ENCODE data around the gene NAXD.
A peak's percentile ranks its signal among the peaks of the same experiment; 100 is the strongest.
"Not testable (repeated sequence)": the region's sequence is repeated elsewhere in the genome, so short reads cannot be mapped to it uniquely, and the experiment has no call there.

The NAXD gene

GRCh38 chr13:110615322-110616102, at the start of gene NAXD:
Gene NAXD (plus strand): TSS chr13:110615545. CDS start chr13:110615602, 57 bp downstream.
- DNase-seq: peak; percentile 74 to 97 (median 92)

GRCh38 chr13:110566171-110566570, 49.2 kb upstream of the NAXD start:
- no peak for DNase-seq

GRCh38 chr13:110568612-110569011, 46.7 kb upstream of the NAXD start:
- DNase-seq: no peak

GRCh38 chr13:110569962-110570361, 45.4 kb upstream of the NAXD start:
- not testable (repeated sequence) for DNase-seq

- DNase-seq: no peak
Observed at GRCh38 chr13:110570886-110571285, 44.5 kb upstream of the NAXD start.

GRCh38 chr13:110571896-110572777, 43.2 kb upstream of the NAXD start:
- DNase-seq: no peak

GRCh38 chr13:110572778-110573118, 42.6 kb upstream of the NAXD start:
- DNase-seq: no peak

GRCh38 chr13:110574161-110574560, 41.2 kb upstream of the NAXD start:
- no peak for DNase-seq

- peak in 1 of 58 donors; percentile 27 for DNase-seq
Observed at GRCh38 chr13:110575322-110576069, 39.8 kb upstream of the NAXD start.

GRCh38 chr13:110576070-110576394, 39.3 kb upstream of the NAXD start:
- no peak for DNase-seq

GRCh38 chr13:110576736-110577476, 38.4 kb upstream of the NAXD start:
- DNase-seq: no peak

- DNase-seq: no peak
Observed at GRCh38 chr13:110578363-110578762, 37.0 kb upstream of the NAXD start.

GRCh38 chr13:110580800-110581199, 34.5 kb upstream of the NAXD start:
- DNase-seq: no peak

GRCh38 chr13:110581506-110582185, 33.7 kb upstream of the NAXD start:
- no peak for DNase-seq

- DNase-seq: no peak
Observed at GRCh38 chr13:110582421-110582954, 32.9 kb upstream of the NAXD start.

GRCh38 chr13:110583178-110583865, 32.0 kb upstream of the NAXD start:
- peak in 6 of 58 donors; percentile 2 to 58 (median 8) for DNase-seq

- DNase-seq: no peak
Observed at GRCh38 chr13:110589793-110590390, 25.5 kb upstream of the NAXD start.

- no peak for DNase-seq
Observed at GRCh38 chr13:110590577-110590976, 24.8 kb upstream of the NAXD start.

- no peak for DNase-seq
Observed at GRCh38 chr13:110592665-110593064, 22.7 kb upstream of the NAXD start.
